T-helper 2 cell treated with Interferon-gamma antibody and Interleukin-4, amounts not matched to agents 5 μg/mL and 100 μg/mL, for 36 hours (primary cell): ENCODE results near the gene OPN5.

Experiments used
- DNase-seq: peaks from one replicate; pipeline ENCODE4 v3.0.0; 2021; ENCODE audit warnings: low spot score
- H3K27ac Mint-ChIP-seq: one replicate; pipeline ENCODE4 v1.8.0; 2021; ENCODE audit warnings: mild to moderate bottlenecking, mixed read lengths
- H3K27me3 Mint-ChIP-seq: one replicate; pipeline ENCODE4 v1.8.0; 2021; ENCODE audit warnings: low read depth, mixed read lengths
- H3K36me3 Mint-ChIP-seq: one replicate; pipeline ENCODE4 v1.8.0; 2021; ENCODE audit warnings: low read depth, mixed read lengths
- H3K4me1 Mint-ChIP-seq: one replicate; pipeline ENCODE4 v1.8.0; 2021; ENCODE audit warnings: low read depth, mixed read lengths
- H3K4me3 Mint-ChIP-seq: one replicate; pipeline ENCODE4 v1.8.0; 2022; ENCODE audit warnings: mild to moderate bottlenecking, moderate library complexity, mixed read lengths
- H3K9me3 Mint-ChIP-seq: one replicate; pipeline ENCODE4 v1.8.0; 2021; ENCODE audit warnings: mixed read lengths

OPN5 gene

DNA sequence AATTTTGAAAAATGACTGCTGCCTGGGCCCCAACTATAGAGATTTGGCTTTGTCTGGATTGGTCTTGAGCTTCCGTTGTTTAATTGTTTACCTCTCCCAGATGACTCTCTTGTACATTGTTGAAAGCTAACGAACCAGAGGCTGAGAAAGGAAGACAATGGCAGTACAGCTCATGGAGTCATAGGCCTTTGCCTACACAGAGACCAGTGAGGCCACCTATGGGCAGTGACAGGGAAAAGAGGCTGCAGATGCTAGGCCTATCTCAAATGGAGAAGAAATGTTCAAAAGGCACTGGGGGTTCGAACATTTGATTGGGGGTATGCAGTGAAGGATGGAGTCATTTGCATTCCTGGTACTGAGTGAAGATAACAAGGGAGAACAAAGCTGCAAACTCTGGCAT is 29.1 kb downstream of the OPN5 start:
- no peak overlapping the region for H3K27ac Mint-ChIP-seq
- no peaks in the 10 kb centered on the region for H3K36me3 Mint-ChIP-seq
- DNase-seq, result no peak
- H3K9me3 Mint-ChIP-seq, result no peaks in the 10 kb centered on the region
- no peak overlapping the region for H3K4me3 Mint-ChIP-seq
- peaks cover 6% of the 10 kb centered on the region for H3K27me3 Mint-ChIP-seq
- no peaks in the 10 kb centered on the region for H3K4me1 Mint-ChIP-seq

- no peak overlapping the region for H3K4me3 Mint-ChIP-seq
- no peak overlapping the region for H3K27ac Mint-ChIP-seq
- no peaks in the 10 kb centered on the region for H3K9me3 Mint-ChIP-seq
- DNase-seq, result no peak
- no peaks in the 10 kb centered on the region for H3K36me3 Mint-ChIP-seq
- peaks cover 6% of the 10 kb centered on the region for H3K27me3 Mint-ChIP-seq
- H3K4me1 Mint-ChIP-seq, result no peaks in the 10 kb centered on the region
Measured at GRCh38 chr6:47811443-47811842, 29.6 kb downstream of the OPN5 start.

DNA sequence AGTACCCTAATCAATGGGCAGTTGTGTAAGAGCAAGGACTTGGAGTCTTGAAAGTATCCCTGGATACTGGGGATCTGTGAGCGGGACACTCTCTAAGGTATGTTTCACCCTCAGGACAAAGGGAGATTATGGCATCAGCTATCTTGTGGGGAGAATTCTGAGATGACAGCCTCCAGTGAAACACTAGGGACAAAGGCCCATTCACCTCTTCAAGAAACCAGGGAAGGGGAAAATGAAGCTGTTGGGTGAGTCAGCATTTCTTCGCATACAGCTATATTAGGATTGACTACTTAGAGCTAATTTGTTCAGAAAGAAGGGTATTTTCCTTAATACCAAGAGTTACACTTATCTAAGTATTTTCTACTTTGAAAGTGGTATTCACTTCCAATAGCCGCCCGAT is 35.9 kb downstream of the OPN5 start:
- peaks cover 10% of the 10 kb centered on the region for H3K27me3 Mint-ChIP-seq
- no peak overlapping the region for H3K4me3 Mint-ChIP-seq
- no peaks in the 10 kb centered on the region for H3K4me1 Mint-ChIP-seq
- H3K9me3 Mint-ChIP-seq, result no peaks in the 10 kb centered on the region
- H3K27ac Mint-ChIP-seq, result no peak overlapping the region
- no peak for DNase-seq
- H3K36me3 Mint-ChIP-seq, result no peaks in the 10 kb centered on the region

- Mint-ChIP-seq H3K4me3 (no peak overlapping the region), H3K27ac (no peak overlapping the region), H3K27me3 (peaks cover 8% of the 10 kb centered on the region), H3K36me3 (no peaks in the 10 kb centered on the region), H3K9me3 (no peaks in the 10 kb centered on the region), H3K4me1 (no peaks in the 10 kb centered on the region)
- no peak for DNase-seq
Measured at GRCh38 chr6:47819461-47819860, 37.6 kb downstream of the OPN5 start.

DNA sequence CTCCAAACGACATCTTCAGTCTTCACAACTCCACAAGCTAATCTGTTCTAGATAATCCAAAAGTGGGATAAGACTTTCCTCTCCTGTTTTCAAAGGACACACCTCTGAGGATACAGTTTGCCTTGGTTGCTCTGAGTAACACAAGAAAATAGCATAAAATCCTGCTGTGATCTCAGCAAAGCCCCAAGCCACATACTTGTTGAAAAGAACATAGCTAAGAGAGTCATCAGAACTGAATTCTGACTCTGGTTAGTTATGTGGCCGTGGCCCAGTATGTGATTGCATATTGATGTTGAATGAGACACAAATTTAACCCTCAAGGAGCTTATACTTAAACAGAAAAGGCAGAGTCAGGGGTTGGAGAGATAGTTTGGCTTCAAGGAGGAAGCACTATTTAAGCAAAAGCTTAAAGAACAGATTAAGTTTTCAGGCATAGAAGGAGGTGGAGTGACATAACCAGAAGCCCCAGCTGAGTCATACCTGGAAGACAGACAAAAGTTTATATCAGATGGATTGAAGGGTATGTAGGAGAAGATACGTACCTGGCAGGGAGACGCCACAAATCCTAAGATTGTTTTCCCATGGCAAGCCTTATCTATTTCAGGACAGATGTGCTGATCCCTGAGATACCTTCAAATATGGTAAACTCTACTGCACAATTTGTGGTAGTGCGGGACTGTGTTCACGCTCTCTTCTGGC is 41.2 kb downstream of the OPN5 start:
- Mint-ChIP-seq H3K27ac (no peak overlapping the region), H3K4me3 (no peak overlapping the region), H3K27me3 (peaks cover 5% of the 10 kb centered on the region), H3K9me3 (no peaks in the 10 kb centered on the region), H3K4me1 (no peaks in the 10 kb centered on the region), H3K36me3 (no peaks in the 10 kb centered on the region)
- no peak for DNase-seq

DNA sequence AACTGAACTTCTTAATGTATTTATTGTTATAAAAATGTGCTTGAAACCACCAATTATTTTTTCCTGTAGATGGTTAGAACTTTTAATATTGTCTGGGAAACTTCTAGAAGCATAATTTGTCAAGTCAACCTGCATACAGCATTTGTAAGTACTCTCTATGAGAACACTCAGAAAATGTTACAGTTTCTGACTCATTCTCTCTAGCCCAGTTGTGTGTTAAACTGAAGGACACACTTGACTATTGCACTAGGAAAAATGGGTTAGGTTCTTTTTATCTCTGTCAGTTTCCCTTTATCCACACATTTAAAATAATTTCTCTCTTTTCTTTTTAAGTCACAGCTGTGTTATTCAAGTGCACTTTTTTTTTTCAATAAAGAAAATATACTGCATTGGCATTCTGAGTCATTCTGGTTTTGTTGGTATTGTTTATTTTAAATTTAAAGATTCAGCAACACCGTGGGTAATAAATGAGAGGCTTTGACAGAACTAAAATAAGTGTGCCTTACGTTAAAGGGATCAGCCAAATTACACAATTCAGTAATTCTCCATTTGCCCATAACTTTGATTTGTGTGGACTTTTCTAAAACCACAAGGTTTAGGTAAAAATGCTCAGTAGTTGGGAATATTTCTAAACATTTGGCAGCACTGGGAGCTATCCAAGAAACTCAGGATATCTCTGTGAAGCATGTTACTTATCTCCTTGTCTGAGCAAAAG is 50.7 kb downstream of the OPN5 start:
- H3K4me1 Mint-ChIP-seq, result no peaks in the 10 kb centered on the region
- no peak overlapping the region for H3K4me3 Mint-ChIP-seq
- DNase-seq, result no peak
- H3K27me3 Mint-ChIP-seq, result no peaks in the 10 kb centered on the region
- no peaks in the 10 kb centered on the region for H3K9me3 Mint-ChIP-seq
- H3K27ac Mint-ChIP-seq, result no peak overlapping the region
- H3K36me3 Mint-ChIP-seq, result no peaks in the 10 kb centered on the region

DNA sequence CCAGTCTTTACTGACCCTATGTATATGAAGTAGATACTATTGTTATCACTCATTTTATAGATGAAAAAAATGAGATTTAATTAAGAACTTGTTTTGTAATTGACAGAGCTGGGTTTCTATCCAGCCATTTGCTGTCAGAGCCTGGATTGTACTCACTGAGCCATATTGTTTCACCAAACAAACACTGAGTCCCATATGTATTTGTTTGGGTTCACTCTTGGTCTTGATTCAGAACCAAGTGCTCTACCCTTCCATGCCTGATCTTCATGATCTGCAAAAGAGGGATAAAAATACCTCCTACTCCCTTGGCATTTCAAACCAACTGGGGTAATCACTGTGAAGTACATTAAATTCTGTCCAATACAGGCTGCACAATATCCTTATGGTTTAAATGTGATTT is 52.4 kb downstream of the OPN5 start:
- H3K9me3 Mint-ChIP-seq, result no peaks in the 10 kb centered on the region
- H3K4me1 Mint-ChIP-seq, result no peaks in the 10 kb centered on the region

DNA sequence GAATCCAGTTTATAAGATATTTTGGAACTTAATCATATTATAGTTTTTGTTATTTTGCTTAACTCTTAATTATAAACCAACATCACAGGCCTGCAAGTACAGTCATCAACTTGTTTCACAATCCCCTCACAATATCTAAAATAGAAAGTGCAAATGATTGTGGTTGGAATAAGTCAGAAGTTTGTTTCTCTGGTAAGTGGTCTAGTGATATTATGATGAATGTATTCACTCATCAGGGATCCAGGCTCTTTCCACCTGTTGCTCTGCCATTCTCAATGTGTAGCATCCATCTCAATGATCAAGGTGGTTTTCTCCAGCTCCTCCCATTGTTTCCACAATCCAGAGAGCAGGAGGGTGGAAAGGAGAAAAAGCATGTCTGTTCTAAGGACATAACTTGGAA is 54.2 kb downstream of the OPN5 start:
- no peak for DNase-seq
- no peak overlapping the region for H3K4me3 Mint-ChIP-seq
- H3K36me3 Mint-ChIP-seq, result no peaks in the 10 kb centered on the region
- H3K27ac Mint-ChIP-seq, result no peak overlapping the region
- no peaks in the 10 kb centered on the region for H3K9me3 Mint-ChIP-seq
- H3K27me3 Mint-ChIP-seq, result no peaks in the 10 kb centered on the region
- H3K4me1 Mint-ChIP-seq, result no peaks in the 10 kb centered on the region

More for the DNA sequence above, 52.4 kb downstream of the OPN5 start:
- DNase-seq, result no peak
- H3K36me3 Mint-ChIP-seq, result no peaks in the 10 kb centered on the region
- no peak overlapping the region for H3K27ac Mint-ChIP-seq
- no peaks in the 10 kb centered on the region for H3K27me3 Mint-ChIP-seq
- no peak overlapping the region for H3K4me3 Mint-ChIP-seq

DNA sequence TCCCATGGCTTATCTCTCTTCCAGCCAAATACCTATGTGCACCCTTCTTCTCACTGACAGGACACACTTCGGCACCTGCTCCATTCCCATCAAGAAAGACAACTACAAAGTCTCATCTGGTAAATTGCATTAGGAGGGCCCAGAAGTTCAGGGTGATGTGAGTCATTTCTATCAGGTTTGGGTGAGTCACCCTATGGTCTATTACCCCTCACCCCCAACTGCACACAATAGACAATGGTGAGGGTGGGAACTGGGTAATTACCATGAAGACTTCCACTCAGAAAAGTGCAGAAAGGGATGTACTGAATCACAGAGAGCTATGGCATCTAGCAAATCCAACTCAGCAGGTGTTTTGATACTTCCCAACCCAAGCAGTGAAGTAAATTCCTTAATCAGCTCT is 54.8 kb downstream of the OPN5 start:
- Mint-ChIP-seq H3K4me3 (no peak overlapping the region), H3K36me3 (no peaks in the 10 kb centered on the region), H3K27me3 (no peaks in the 10 kb centered on the region), H3K27ac (no peak overlapping the region), H3K4me1 (no peaks in the 10 kb centered on the region), H3K9me3 (no peaks in the 10 kb centered on the region)
- no peak for DNase-seq

DNA sequence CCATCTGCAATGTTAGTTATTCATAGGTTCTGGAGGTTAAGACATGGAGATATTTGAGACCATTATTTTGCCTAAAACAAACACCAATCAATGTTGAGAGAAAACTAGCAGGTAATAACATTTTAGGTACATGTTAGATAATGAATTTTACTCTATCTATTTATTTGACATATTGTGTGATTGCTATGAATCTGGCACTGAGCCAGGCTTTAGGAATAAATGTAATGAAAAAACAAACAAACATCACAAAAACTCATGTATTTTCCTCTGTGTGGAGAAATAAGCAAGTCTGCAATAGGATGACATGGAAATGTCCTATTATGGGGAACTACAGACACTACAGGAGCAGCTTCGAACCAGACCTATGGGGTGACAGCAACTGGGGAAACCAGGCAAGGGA is 57.8 kb downstream of the OPN5 start:
- H3K9me3 Mint-ChIP-seq, result no peaks in the 10 kb centered on the region
- no peaks in the 10 kb centered on the region for H3K27me3 Mint-ChIP-seq
- no peak for DNase-seq
- no peaks in the 10 kb centered on the region for H3K36me3 Mint-ChIP-seq
- no peak overlapping the region for H3K4me3 Mint-ChIP-seq
- no peaks in the 10 kb centered on the region for H3K4me1 Mint-ChIP-seq
- H3K27ac Mint-ChIP-seq, result no peak overlapping the region

DNA sequence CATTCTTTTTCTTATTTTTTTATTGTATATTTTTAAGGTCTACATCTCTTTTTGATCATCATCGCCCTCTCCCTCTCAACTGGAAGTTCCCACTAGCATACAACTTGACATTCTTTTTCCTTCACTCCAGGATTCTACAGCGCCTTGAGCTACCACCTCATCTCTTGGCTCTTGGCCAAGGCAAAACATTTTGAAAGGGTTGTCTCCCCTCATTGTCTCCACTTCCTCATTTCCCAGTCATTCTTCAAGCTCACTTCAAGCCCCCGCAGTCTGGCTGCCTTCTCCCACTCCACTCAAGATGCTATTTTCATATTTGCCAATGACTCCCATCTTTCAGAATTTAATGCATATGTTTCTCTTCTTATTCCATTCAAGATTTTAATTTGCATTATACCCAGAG is 63.0 kb downstream of the OPN5 start:
- Mint-ChIP-seq H3K9me3 (no peaks in the 10 kb centered on the region), H3K36me3 (no peaks in the 10 kb centered on the region), H3K4me1 (no peaks in the 10 kb centered on the region), H3K27me3 (peaks cover 2% of the 10 kb centered on the region), H3K4me3 (no peak overlapping the region), H3K27ac (no peak overlapping the region)
- no peak for DNase-seq

DNA sequence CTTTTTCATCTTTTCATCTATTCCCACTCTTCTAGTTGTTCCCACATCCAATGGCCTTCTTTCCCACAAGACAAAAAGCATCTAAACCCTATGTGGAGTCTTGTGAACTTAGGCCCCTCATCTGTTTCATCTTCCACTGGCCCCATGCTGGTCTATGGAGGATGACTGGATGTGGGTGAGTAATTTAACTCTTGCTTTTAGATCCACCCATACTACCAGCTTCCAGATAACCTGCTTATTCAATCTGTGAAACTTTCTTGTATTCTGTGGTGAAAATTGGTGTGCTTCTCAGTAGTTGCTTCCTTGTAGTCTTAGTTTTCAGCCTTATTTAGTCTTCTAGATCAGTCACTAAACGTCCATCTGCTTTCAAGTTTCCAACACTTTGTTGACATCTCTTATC is 64.9 kb downstream of the OPN5 start:
- H3K27ac Mint-ChIP-seq, result no peak overlapping the region
- no peak overlapping the region for H3K4me3 Mint-ChIP-seq
- H3K36me3 Mint-ChIP-seq, result no peaks in the 10 kb centered on the region
- H3K27me3 Mint-ChIP-seq, result peaks cover 2% of the 10 kb centered on the region
- no peaks in the 10 kb centered on the region for H3K4me1 Mint-ChIP-seq
- H3K9me3 Mint-ChIP-seq, result no peaks in the 10 kb centered on the region
- DNase-seq, result no peak

GRCh38 chr6:47851091-47851490 is 69.3 kb downstream of the OPN5 start:
- H3K9me3 Mint-ChIP-seq, result no peaks in the 10 kb centered on the region
- H3K36me3 Mint-ChIP-seq, result no peaks in the 10 kb centered on the region

DNA sequence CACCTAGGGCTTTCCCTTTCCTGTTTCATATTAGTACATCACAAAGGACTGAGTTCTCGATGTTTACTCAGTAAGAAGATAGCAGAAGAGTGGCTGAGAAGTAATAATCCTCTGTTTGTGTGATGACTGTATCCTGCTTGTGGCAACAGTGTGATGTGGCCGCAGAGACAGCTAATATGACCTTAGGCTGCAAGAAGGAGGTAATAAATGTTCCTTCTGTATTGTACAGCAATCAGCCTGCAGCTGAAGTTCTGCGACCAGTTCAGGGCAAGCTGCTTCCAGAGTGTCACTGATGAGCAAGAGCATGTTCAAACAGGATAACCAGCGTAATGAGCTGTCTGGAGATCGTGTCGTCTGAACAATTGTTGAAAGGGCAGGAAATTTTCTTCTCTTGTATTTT is 70.9 kb downstream of the OPN5 start:
- H3K36me3 Mint-ChIP-seq, result no peaks in the 10 kb centered on the region
- DNase-seq, result no peak
- H3K27ac Mint-ChIP-seq, result no peak overlapping the region
- H3K4me1 Mint-ChIP-seq, result no peaks in the 10 kb centered on the region
- H3K9me3 Mint-ChIP-seq, result no peaks in the 10 kb centered on the region
- H3K4me3 Mint-ChIP-seq, result no peak overlapping the region
- H3K27me3 Mint-ChIP-seq, result no peaks in the 10 kb centered on the region

More at GRCh38 chr6:47851091-47851490, 69.3 kb downstream of the OPN5 start:
- H3K27ac Mint-ChIP-seq, result no peak overlapping the region
- H3K27me3 Mint-ChIP-seq, result peaks cover 2% of the 10 kb centered on the region
- H3K4me3 Mint-ChIP-seq, result no peak overlapping the region
- H3K4me1 Mint-ChIP-seq, result no peaks in the 10 kb centered on the region
- no peak for DNase-seq

GRCh38 chr6:47853766-47854165 is 71.9 kb downstream of the OPN5 start:
- no peaks in the 10 kb centered on the region for H3K36me3 Mint-ChIP-seq
- H3K27me3 Mint-ChIP-seq, result no peaks in the 10 kb centered on the region
- no peaks in the 10 kb centered on the region for H3K4me1 Mint-ChIP-seq
- no peak for DNase-seq
- H3K4me3 Mint-ChIP-seq, result no peak overlapping the region
- no peak overlapping the region for H3K27ac Mint-ChIP-seq
- no peaks in the 10 kb centered on the region for H3K9me3 Mint-ChIP-seq
